ENCODE measurements around the gene PSD2.

DNA sequence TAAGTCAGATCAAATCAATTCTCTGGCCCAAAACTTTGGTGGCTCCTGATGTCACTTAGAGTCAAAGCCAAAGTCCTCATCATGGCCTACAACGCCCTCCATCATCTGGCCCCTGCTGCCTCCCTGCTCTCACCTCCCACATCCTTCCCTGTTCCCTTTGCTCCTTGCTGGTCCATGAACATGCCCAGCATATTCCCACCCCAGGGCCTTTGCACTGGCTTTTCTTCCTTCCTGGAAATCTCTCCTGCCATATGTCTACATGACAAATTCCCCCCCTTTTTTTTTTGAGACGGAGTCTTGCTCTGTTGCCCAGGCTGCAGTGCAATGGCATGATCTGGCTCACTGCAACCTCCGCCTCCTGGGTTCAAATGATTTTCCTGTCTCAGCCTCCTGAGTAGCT lies 11.1 kb upstream of the PSD2 start:
- TF ChIP-seq CTCF (conservative IDR thresholded peaks at IDR 0.05) (no peak), ZFX (IDR thresholded peaks at IDR 0.05) (no peak)

Measured in C4-2B (cell line).